Neural cell (in vitro differentiated cells): ENCODE measurements around the gene PRKG1. TPM values are rescaled to one million over a fixed set of nuclear protein-coding genes. Genes with fewer than 3 reads are reported as not detected.

Experiments
- H2AFZ ChIP-seq: fragments of 200-600, 300-800 bp; sonication (generic), shearing (Covaris generic); 2 replicates; pipeline ENCODE4 v1.6.0; 2014; ENCODE audit warnings: low read depth, mild to moderate bottlenecking, antibody characterized with exemption, low read length, moderate library complexity
- H3F3A ChIP-seq: fragments of 200-600 bp; shearing (Covaris generic); 2 replicates; pipeline ENCODE4 v1.6.1; 2016; ENCODE audit warnings: mild to moderate bottlenecking, moderate library complexity, mixed read lengths, antibody characterized with exemption, low read length; ENCODE audit not compliant: insufficient read depth, poor library complexity, severe bottlenecking
- H3K27ac ChIP-seq: fragments of 200-600, 300-800 bp; sonication (generic), shearing (Covaris generic); 2 replicates; pipeline ENCODE4 v1.5.1; 2014; ENCODE audit warnings: mild to moderate bottlenecking, low read length, moderate library complexity
- H3K27me3 ChIP-seq: fragments of 300-800, 200-600 bp; sonication (generic), shearing (Covaris generic); 2 replicates; pipeline ENCODE4 v1.6.0; 2014; ENCODE audit warnings: mild to moderate bottlenecking, low read depth, low read length, moderate library complexity; ENCODE audit not compliant: insufficient read depth
- H3K36me3 ChIP-seq: fragments of 300-800, 200-600 bp; sonication (generic), shearing (Covaris generic); 2 replicates; pipeline ENCODE4 v1.5.1; 2014; ENCODE audit warnings: mild to moderate bottlenecking, antibody characterized with exemption, low read length, moderate library complexity; ENCODE audit not compliant: insufficient read depth
- H3K4me2 ChIP-seq: fragments of 300-800, 200-600 bp; sonication (generic), shearing (Covaris generic); 2 replicates; pipeline ENCODE4 v1.6.0; 2014; ENCODE audit warnings: mild to moderate bottlenecking, low read length
- H3K4me3 ChIP-seq: fragments of 300-800, 200-600 bp; sonication (generic), shearing (Covaris generic); 2 replicates; pipeline ENCODE4 v1.5.1; 2014; ENCODE audit warnings: mild to moderate bottlenecking, low read length, moderate library complexity
- H3K79me2 ChIP-seq: fragments of 200-600 bp; shearing (Covaris generic); replicated peaks from 2 replicates; pipeline ENCODE4 v1.6.0; 2014; ENCODE audit warnings: mild to moderate bottlenecking, low read length, moderate library complexity; ENCODE audit not compliant: insufficient read depth
- H3K9ac ChIP-seq: fragments of 300-800, 200-600 bp; sonication (generic), shearing (Covaris generic); 2 replicates; pipeline ENCODE4 v1.6.1; 2016; ENCODE audit warnings: mild to moderate bottlenecking, low read length, mixed read lengths
- H3K9me2 ChIP-seq: fragments of 200-600 bp; shearing (Covaris generic); 2 replicates; pipeline ENCODE4 v1.6.1; 2016; ENCODE audit warnings: mild to moderate bottlenecking, low read length, mixed read lengths; ENCODE audit not compliant: insufficient read depth
- H3K9me3 ChIP-seq: fragments of 200-600, 300-800 bp; sonication (generic), shearing (Covaris generic); 2 replicates; pipeline ENCODE4 v1.6.1; 2016; ENCODE audit warnings: mild to moderate bottlenecking, mixed run types, low read length, moderate library complexity, mixed read lengths
- H4K20me1 ChIP-seq: fragments of 200-600 bp; shearing (Covaris generic); 2 replicates; pipeline ENCODE4 v1.6.1; 2016; ENCODE audit warnings: mild to moderate bottlenecking, mixed run types; ENCODE audit not compliant: insufficient read depth
- EP300 ChIP-seq: fragments of 450-650 bp; conservative IDR thresholded peaks from 2 replicates; pipeline ENCODE4 v1.6.1; 2014; ENCODE audit warnings: antibody characterized with exemption, mild to moderate bottlenecking, moderate library complexity; ENCODE audit not compliant: poor library complexity, severe bottlenecking
- EZH2 ChIP-seq: fragments of 200-600, 300-800 bp; shearing (Covaris generic), sonication (generic); IDR thresholded peaks from 2 replicates; pipeline ENCODE4 v1.6.1; 2014; ENCODE audit warnings: antibody characterized with exemption, low read length, borderline replicate concordance, mild to moderate bottlenecking; ENCODE audit not compliant: insufficient read depth, poor library complexity, severe bottlenecking
- MXI1 ChIP-seq: fragments of 450-650 bp; conservative IDR thresholded peaks from 2 replicates; pipeline ENCODE4 v1.6.1; 2014; ENCODE audit warnings: antibody characterized with exemption, mild to moderate bottlenecking; ENCODE audit not compliant: poor library complexity, severe bottlenecking
- POLR2AphosphoS5 ChIP-seq: IDR thresholded peaks from 2 replicates; pipeline ENCODE4 v1.6.1; 2012
- RAD21 ChIP-seq: fragments of 450-650 bp; conservative IDR thresholded peaks from 2 replicates; pipeline ENCODE4 v1.6.1; 2014; ENCODE audit warnings: antibody characterized with exemption, mild to moderate bottlenecking, moderate library complexity
- SMC3 ChIP-seq: fragments of 450-650 bp; conservative IDR thresholded peaks from 2 replicates; pipeline ENCODE4 v1.6.1; 2014; ENCODE audit warnings: antibody characterized with exemption, mild to moderate bottlenecking, moderate library complexity; ENCODE audit not compliant: poor library complexity
- TAF1 ChIP-seq: IDR thresholded peaks from 2 replicates; pipeline ENCODE4 v1.6.1; 2012; ENCODE audit warnings: low read depth
- polyA plus RNA-seq: library from polyadenylated mRNA; depleted of rRNA; stranded (reverse); fragments of >200 nt; gene quantifications from 2 replicates; pipeline ENCODE4 v1.2.3, GENCODE V29; 2014
- TF ChIP-seq, protein P1 (sequence below): IDR thresholded peaks from 2 replicates; pipeline ENCODE4 v1.6.1; 2012; ENCODE audit warnings: borderline replicate concordance
- TF ChIP-seq, protein P2 (sequence below): fragments of 450-650 bp; IDR thresholded peaks from 2 replicates; pipeline ENCODE4 v1.5.1; 2014; ENCODE audit warnings: antibody characterized with exemption, mild to moderate bottlenecking, moderate library complexity; ENCODE audit not compliant: poor library complexity, severe bottlenecking

Gene PRKG1
- polyA plus RNA-seq, 1 donor from 2014 or later, result 2.2 TPM

DNA sequence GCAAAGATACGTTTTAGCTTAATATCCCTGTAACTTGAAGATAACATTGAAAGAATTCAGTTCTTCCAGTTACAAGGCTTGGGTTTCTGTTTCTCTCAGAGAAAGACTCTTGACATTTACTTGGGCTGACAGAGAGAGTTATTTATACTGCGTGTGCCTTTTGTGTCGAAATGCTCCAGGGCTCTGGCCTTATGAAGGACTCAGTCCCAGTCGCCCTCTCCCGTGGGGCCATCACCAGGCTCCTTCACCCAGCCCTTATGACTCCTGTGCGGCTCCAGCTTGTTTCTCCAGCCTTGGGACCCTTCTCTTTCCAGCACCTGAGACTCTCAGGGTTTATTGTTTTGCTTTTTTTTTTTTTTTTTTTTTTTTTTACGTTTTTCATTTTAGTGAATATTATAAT is 997.5 kb downstream of the PRKG1 start:
- Histone ChIP-seq H3K4me3 (no peak overlapping the region), H2AFZ (no peak overlapping the region), H3K9me3 (no peaks in the 10 kb centered on the region), H3F3A (no peaks in the 10 kb centered on the region), H3K79me2 (no peaks in the 10 kb centered on the region), H3K36me3 (no peaks in the 10 kb centered on the region), H3K27ac (no peak overlapping the region), H3K4me2 (no peak overlapping the region), H4K20me1 (no peaks in the 10 kb centered on the region), H3K9me2 (no peaks in the 10 kb centered on the region), H3K27me3 (no peaks in the 10 kb centered on the region), H3K9ac (no peak overlapping the region)
- TF ChIP-seq POLR2AphosphoS5 (no peak), EP300 (no peak), TAF1 (no peak), EZH2 (no peak), MXI1 (no peak), SMC3 (no peak), RAD21 (no peak)
- TF ChIP-seq, protein P1, sequence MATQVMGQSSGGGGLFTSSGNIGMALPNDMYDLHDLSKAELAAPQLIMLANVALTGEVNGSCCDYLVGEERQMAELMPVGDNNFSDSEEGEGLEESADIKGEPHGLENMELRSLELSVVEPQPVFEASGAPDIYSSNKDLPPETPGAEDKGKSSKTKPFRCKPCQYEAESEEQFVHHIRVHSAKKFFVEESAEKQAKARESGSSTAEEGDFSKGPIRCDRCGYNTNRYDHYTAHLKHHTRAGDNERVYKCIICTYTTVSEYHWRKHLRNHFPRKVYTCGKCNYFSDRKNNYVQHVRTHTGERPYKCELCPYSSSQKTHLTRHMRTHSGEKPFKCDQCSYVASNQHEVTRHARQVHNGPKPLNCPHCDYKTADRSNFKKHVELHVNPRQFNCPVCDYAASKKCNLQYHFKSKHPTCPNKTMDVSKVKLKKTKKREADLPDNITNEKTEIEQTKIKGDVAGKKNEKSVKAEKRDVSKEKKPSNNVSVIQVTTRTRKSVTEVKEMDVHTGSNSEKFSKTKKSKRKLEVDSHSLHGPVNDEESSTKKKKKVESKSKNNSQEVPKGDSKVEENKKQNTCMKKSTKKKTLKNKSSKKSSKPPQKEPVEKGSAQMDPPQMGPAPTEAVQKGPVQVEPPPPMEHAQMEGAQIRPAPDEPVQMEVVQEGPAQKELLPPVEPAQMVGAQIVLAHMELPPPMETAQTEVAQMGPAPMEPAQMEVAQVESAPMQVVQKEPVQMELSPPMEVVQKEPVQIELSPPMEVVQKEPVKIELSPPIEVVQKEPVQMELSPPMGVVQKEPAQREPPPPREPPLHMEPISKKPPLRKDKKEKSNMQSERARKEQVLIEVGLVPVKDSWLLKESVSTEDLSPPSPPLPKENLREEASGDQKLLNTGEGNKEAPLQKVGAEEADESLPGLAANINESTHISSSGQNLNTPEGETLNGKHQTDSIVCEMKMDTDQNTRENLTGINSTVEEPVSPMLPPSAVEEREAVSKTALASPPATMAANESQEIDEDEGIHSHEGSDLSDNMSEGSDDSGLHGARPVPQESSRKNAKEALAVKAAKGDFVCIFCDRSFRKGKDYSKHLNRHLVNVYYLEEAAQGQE, result no peak
- TF ChIP-seq, protein P2, sequence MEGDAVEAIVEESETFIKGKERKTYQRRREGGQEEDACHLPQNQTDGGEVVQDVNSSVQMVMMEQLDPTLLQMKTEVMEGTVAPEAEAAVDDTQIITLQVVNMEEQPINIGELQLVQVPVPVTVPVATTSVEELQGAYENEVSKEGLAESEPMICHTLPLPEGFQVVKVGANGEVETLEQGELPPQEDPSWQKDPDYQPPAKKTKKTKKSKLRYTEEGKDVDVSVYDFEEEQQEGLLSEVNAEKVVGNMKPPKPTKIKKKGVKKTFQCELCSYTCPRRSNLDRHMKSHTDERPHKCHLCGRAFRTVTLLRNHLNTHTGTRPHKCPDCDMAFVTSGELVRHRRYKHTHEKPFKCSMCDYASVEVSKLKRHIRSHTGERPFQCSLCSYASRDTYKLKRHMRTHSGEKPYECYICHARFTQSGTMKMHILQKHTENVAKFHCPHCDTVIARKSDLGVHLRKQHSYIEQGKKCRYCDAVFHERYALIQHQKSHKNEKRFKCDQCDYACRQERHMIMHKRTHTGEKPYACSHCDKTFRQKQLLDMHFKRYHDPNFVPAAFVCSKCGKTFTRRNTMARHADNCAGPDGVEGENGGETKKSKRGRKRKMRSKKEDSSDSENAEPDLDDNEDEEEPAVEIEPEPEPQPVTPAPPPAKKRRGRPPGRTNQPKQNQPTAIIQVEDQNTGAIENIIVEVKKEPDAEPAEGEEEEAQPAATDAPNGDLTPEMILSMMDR, result no peak

DNA sequence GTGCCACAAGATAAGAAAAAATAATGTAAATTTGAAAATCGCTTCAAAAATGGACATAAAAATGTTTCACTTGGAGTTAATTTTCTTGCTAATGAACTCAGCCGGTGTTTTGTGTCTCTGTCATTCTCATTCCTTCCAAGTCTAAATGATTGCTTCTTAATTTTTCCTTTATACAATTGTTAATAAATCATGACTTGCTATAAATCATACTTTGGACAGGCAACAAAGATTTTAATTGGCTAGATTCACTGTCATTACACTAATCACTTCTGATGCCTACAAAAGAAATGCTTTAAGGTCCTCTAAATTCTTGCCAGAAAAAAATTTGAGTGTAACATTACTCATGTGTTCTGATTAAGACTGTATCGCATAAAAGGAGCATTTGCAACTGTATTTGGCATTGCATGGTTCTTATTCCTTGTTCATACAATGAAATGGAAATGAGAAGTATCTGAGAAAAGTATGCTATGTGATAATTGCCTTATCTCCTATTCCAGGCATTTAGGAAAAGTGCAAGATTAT is 1000.3 kb downstream of the PRKG1 start:
- TF ChIP-seq TAF1, result no peak
- no peak for TF ChIP-seq EP300
- no peak for TF ChIP-seq RAD21
- TF ChIP-seq MXI1, result no peak
- no peak for TF ChIP-seq EZH2
- TF ChIP-seq, protein P2, result no peak
- TF ChIP-seq SMC3, result no peak
- TF ChIP-seq, protein P1, result no peak
- no peak for TF ChIP-seq POLR2AphosphoS5
- Histone ChIP-seq H4K20me1 (no peaks in the 10 kb centered on the region), H3K4me3 (no peak overlapping the region), H2AFZ (no peak overlapping the region), H3K27me3 (no peaks in the 10 kb centered on the region), H3K36me3 (no peaks in the 10 kb centered on the region), H3K27ac (no peak overlapping the region), H3K4me2 (no peak overlapping the region), H3K79me2 (no peaks in the 10 kb centered on the region), H3K9me3 (no peaks in the 10 kb centered on the region), H3K9ac (no peak overlapping the region), H3F3A (no peaks in the 10 kb centered on the region), H3K9me2 (no peaks in the 10 kb centered on the region)
